Cerebellar nuclear complex (tissue), 1 donor: ENCODE measurements around the gene FAM131C.
"Not testable (repeated sequence)": the region's sequence is repeated elsewhere in the genome, so short reads cannot be mapped to it uniquely, and the experiment has no call there.

Source experiments
- DNase-seq, 2 experiments: peaks; one replicate each; lab custom pipeline; 2025; lab: John Stamatoyannopoulos, UW

FAM131C gene

DNA sequence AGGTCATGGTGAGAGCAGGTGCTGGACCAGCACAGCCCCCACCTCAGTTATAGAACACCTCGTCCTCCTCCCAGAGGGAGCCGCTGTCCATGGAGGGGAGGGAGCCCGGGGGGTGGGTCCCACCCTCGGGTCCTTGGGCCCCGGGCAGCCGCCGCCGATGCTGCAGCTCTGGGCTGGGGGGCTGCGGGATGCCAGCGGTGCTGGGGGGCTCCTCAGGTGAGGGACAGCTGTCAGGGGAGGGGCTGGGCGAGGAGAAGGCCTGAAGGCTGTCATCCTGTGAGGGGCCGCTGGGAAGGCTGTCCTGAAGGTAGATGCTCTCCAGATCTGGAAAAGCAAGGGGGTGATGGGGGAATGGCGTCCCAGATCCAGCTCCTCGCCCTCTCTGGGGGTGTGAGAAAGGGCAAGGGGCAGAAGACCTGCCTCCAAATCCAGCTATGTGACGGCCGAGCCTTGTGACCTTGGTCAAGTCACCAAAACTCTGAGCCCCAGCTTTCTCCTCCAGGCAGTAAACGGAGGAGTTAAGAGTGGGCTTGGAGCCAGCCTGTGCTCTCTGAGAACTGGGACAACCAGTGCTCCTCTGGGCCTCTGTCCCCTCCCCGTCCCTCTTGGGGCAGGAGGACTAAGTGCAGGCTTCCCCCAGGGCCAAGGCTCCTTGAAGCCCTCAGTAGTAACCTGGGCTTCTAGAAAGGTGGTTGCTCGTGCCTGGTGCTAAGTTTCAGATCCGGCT, 14.9 kb downstream of the FAM131C start:
- DNase-seq, result not testable (repeated sequence)

DNA sequence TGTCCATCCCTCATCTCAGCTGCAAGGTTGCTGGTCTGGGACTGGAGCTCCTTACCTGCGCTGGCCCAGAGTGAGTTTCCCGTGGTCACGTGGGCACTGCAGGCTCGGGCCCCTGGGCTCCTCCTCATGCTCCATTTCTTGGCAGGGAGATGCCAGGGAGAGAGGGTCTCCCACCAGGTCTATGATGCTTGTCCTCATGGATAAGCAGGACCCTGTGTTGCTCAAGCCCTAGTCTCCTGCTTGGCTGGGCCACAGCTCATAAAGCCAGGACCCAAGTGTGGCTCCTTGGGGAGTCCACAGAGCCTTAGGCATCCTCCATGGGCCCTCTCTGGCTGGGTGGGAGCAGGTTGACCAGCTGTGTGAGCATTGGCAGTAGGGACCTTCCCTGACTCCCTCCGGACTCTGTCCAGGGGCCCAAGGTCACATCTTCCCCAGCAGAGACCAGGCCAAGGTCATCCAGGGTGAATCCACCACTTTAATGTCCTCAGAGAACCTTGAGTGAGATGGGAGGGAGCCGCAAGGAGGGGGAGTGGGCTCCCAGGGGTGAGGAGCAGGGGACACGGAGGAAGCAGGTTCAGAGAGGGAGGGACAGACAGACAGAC, 16.0 kb downstream of the FAM131C start:
- DNase-seq, result not testable (repeated sequence)

DNA sequence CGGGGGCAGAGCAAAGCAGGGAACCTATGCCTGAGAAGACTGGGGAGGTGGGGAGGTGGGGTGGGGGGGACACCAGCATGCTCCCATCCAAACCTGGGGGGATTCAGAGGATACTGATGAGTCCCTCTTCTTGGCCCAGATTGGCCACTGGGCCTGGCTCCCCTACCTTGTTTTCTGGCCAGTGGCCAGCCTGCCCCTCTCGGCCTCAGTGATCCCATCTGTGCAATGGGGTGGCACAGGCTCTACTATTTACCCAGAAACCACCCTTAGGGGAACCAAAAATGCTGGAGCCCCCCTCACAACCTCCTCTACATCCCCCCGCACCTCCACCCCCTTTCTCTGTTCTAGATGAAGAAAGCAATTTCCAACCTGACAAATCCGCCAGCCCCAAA, 16.9 kb downstream of the FAM131C start:
- not testable (repeated sequence) for DNase-seq

DNA sequence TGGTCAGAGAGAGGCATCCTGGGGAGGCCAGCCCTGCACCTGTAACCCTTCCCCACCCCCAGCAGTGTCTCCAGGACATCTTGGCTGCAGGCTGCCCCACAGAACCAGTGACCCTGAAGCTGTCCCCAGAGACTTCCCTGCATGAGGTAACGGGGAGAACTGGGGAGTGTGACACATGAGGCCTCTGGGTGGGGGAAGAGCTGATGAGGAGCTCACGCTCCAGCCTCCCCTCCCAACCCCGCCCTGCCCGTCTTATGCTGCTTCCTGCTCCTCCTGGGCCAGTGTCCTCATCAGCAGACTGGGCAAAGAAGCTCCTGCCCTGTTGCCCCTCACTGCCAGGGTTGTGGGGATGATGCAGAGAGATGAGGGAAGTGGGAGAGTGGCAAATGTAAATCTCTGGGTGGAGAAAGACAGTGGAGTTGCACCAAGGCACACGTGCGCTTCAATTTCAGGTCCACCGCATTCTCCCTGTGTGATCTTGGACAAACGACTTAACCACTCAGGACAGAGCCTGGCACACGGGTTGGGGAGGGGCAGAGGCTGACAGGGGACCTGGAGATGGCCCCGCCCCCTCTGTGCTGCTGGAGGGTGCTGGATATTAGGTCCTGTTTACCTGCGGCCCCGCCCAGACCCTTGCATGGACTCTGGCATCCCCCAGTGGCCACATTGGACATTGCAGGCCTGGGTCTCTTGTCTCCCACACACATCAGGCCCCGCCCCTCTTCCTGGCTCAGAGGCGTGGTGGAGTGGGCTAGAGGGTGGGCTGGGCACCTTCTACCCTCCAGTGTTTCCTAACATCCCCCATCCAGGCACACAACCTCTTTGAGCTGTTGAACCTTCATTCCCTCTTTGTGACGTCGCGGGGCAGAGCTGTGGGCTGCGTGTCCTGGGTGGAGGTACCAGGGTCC, 17.6 kb downstream of the FAM131C start:
- DNase-seq, result peak; percentile 81 to 91

DNA sequence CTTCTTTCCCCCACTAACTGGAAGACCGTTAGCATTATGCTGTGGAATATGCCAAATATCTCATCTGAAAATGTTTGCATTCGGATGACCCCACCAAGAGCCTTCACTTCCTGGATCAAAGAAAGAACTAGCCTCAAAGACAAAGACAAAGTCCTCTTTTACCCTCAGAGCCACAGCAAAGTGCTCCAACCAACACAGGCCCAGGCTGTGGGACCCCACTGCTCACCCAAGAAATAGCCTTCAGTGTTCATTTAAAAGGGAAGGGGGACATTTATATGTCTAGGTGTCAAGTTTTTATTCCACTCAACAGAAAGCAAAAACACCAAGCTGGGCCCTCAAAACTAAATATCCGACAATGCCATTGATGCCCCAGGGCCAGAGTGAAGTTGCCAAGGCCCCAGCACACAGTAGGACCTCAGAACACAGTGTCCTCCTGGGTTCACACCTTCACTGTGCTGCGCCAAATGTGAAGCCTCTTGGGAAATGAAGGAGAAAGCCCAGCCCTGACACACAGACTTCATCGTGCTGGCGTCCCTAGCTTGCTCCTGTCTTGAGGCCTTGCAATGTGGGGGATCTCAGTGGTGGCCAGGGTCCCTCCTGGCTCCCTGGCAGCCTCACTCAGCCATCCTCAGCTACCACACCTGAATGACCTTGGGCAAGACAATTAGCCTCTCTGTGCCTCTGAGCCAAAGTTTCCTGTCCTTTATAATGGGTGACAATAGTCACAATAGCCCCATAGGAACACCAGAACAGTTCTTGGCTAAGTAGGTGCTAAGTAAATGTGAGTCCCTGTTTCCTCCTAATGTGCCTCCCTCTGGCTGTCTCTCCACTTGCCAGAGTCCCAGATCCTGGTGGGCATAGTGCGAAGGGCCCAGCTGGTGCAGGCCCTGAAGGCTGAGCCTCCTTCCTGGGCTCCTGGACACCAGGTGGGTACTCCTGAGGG, 18.6 kb downstream of the FAM131C start:
- no peak for DNase-seq

DNA sequence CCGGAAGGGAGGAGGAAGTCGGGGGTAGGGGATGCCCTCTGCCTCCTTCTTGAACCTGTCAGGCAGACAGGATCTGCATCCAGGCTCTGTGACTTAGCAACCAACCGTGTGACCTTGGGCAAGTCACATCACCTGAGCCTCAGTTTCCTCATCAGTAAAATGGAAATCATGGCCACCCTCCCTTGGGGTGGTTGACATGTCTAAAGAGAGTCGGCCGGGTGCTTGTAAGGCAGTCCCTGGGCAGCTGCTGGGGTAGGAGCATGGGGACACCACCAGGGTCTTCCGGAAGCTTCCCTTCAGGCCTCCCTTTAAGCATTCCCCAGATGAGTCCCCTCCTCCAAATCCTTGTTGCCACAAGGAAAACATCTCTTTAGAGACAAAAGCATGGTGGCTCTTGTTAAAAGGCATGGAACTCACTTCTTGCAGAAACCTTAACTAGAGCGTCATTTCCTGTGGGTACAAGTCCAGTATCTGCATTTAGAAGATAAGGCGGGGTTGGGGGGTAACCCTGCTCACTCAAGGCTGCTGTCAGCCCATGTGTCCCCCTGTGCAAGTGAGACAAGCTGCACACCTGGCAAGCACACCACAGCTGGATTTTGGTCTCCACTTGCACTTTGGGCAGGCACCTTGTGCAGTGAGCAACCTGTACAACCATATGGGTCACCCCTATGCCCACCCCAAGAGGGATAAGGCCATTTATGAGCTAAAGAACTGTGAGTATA, 19.5 kb downstream of the FAM131C start:
- no peak for DNase-seq

DNA sequence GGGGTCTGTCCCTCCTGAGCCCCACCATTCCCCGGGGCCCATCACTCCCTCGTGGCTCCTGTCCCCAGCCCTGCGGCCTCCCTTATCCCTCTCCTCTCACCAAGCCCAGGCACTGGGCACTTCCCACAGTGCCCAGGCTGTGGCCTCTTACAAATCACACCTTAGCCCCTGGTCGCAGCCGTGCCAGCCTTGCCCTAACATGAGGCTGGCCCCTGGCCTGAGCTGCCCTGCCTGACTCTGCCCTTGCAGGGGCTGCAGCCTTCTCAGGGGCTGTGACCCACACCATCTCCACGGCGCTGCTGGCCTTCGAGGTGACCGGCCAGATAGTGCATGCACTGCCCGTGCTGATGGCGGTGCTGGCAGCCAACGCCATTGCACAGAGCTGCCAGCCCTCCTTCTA, 21.5 kb downstream of the FAM131C start:
- not testable (repeated sequence) for DNase-seq

DNA sequence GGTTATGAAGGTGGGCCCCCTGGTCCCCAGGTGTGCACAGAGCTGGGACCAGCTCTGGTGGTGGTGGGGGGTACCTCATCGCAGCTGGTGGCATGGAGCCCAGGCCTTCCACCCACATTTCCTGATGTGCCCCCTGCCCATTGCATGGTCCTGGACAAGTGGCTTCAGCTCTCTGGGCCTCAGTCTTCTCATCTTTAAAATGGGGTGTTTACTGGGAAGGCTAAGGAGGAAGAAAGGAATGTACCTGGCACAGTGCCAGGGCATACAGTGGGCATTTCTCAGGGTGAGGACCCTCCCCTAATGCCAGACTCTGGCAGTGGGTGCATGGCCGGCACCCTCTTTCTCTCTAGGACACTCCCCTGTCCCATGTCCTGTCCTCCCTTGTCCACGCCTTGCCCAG, 22.4 kb downstream of the FAM131C start:
- DNase-seq, result no peak

DNA sequence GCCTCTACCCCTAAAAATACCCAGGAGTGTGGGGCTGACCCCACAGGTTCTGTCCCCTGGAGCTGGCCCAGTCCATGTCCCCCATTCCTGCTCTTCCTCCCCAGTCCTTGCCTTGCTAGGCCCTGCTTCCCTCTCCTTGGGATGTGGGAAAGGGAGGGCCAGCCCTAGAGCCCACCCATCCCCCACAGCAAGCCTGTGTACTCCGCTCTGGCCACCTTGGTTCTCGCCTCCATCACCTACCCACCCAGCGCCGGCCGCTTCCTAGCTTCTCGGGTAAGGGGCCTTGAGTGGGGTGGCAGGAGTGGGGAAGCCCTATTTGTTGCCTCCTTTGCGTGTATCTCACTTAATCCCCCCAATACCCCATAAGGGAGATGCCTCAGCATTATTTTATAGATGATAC, 23.1 kb downstream of the FAM131C start:
- DNase-seq, result no peak

DNA sequence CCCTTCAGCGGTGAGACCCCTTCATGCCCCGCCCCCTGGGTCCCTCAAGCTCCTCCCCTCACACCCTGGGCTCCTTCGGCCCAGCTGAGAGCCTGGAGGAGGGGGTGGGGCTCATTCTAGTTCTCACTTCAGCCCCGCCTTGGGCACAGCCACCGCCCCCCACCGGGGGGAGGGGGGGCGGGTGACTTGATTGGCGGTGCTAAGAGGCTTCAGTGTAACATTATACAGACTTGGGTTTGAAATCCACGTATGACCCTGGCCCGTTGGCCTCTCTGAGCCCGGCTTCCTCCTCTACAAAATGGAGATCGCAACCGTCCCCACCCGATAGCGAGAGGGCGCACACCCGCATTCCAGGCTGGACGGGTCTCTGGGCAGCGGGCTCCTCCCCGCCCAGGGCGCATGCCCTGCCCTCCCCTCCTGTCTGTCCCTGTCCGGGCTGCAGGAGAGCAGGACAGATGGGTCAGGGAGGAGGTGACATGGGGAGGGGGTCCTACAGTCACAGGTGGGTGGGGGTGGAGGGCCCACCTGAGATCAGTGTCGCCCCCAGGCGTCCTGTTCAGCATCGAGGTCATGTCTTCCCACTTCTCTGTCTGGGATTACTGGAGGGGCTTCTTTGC, 24.8 kb downstream of the FAM131C start:
- no peak for DNase-seq

DNA sequence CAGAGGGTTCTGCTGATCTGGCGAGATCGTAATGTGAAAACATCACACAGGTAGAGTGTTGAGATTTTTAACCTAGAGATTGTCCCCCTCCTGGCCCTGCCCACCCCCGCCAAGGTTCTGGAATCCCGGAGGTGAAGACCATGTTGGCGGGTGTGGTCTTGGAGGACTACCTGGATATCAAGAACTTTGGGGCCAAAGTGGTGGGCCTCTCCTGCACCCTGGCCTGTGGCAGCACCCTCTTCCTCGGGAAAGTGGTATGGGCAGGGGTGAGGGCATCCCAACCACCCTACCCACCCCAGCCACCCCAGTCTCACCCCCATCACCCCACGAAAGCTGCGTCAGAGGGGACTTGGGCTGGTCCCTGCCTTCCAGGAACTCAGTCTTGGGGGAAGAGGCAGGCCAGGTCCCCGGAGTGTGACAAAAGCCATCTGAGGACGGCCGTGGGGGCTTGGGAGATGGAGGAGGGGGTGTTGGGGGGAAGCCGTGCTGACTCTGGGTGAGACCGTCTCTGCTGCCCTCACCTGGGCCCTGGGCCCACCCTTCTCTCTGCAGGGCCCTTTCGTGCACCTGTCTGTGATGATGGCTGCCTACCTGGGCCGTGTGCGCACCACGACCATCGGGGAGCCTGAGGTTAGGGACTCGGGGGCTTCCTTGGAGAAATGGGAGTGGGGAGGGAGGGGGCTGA, 25.5 kb downstream of the FAM131C start:
- DNase-seq, result no peak

DNA sequence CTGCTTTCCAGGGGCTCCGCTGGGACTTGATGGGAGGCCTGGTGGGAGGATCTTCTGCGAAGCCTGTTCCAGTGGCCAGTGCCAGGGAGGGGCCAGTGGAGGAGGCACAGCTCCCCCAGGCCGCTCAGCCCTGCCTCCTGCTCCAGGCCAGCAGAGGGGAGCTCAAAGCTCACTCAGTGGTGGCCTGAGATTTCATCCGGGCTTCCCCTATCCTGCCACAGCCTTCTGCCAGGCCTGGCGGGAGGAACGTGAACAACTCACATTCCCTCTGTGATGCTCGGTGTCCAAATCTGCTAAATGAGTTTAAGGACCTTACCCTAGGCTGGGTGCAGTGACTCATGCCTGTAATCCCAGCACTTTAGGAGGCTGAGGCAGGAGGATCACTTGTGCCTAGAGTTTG, 26.6 kb downstream of the FAM131C start:
- no peak for DNase-seq

DNA sequence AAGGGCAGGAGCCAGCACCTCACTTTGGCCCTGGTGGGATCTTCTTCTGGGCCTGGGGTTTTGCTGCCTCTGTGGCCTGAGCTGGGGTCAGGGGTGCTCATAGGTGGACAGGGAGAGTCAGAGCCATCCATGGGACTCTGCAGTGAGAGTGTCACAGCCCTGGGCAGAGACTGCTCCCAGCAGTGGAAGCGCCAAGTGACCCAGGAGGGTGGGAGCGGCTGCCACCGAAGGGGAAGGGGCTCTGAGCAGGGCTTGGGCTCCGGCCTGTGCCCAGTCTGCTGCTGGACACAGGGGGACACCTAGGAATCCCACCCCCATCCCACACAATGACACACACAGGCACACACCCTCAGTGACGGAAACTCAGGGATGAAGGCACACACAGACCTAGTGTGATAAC, 29.5 kb downstream of the FAM131C start:
- no peak for DNase-seq

DNA sequence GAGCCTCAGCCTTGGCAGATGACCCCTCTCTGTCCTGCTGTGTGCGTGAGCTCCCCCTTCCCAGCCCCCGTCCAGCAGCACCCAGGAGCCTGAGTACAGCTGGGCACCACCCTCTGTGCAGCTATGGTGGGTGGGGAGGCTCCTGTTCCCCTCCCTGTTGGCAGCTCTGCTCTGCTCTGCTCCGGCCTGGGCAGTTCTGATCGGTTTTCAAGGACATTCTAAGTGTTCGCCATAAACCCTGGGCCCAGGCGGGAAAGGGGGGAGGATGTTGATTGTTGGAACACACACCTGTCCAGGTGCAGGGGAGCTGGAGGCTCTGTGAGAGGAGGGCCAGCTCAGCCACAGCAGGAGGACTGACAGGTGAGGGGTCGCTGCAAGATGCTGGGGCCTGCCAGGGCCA, 29.9 kb downstream of the FAM131C start, which contains the start of gene CLCNKB:
Gene CLCNKB (plus strand): TSS at position 262 of the 400 bp plus-strand sequence. CDS start 711 bp downstream, outside the sequence.
- no peak for DNase-seq

DNA sequence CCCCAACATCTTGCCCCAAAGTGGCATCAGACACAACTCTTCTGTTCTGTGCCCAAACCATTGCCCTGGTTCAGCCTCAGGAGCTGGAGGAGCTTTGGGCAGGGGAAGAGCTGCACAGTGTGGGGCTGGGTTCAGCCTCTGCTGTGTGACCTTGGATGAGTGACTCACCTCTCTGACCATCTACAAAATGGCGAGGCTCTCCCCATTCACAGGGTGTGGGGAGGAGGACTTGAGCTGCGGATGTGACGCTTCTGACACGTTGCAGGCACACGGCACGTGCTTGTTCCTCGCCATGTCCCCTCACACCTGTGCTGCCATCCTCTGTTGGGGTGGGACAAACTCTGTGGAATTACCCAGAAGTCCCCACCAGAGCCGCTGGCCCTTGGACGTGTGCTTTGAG, 30.8 kb downstream of the FAM131C start:
- DNase-seq, result not testable (repeated sequence)

DNA sequence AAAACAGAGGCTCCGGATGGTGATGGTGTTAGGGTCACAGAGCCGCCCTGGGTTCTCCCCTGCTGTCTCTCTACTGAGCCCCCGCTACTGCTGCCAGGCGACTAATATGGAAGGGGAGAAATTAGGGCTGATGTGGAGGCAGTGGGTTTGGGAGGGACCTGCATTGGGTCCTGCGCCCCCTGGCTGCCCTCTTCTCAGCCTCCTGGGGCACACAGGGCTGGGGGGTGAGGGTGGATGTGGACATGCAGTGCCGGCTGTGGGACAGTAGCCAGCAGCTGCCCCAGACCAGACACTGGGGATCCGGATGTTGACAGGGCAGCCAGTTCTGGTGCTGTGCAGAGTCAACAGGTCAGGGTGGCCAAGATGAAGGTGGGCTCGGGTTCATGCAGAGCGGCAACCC, 31.4 kb downstream of the FAM131C start:
- DNase-seq, result no peak

DNA sequence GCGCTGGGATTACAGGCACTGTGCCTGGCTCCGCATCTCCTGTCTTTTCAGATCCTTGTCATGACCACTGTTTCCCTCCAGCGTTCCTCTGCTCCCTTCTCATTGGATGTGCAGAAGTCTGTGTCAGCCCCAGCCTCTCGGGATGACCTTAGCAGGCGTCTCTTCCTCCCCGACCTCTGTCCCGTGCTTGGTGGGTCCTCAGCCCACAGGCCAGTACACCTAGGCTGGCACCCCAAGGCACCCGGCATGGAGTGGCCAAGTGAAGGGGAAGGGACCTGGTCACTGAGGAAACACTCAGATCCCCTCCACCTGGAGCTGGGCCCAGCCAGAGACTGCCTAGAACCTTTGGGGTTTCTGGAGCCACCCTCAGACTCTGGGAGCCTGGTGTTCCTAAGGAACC, 32.3 kb downstream of the FAM131C start:
- no peak for DNase-seq

DNA sequence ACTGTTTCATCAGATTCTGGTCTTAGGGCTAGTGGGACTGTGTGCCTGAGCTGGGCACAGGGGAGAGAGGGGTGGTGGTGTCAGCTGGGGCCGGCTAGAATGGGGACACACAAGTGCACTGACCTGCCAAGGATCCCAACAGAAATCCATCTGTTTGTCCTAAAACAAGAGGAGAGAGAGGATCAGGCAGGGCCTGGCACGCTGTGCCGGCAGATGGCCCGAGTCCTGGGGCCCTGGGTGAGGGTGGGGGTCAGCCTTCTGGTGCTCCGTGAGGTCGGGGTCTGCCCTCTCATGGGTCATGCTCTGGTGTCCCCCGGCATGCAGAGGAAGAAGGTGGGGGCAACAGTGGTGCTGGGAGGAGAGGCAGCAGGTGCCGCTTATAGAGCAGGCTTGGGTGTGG, 33.6 kb downstream of the FAM131C start:
- not testable (repeated sequence) for DNase-seq

DNA sequence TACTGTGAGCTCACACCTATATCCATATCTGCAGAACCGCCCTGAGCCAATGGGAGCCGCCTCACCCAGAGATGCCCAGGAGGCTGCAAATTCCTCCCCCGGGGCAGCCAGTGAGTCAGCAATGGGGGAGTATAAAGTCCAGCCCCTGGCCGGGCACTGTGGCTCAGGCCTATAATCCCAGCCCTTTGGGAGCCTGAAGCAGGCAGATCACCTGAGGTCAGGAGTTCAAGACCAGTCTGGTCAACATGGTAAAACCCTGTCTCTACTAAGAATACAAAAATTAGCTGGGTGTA, 34.9 kb downstream of the FAM131C start:
- DNase-seq, result no peak

DNA sequence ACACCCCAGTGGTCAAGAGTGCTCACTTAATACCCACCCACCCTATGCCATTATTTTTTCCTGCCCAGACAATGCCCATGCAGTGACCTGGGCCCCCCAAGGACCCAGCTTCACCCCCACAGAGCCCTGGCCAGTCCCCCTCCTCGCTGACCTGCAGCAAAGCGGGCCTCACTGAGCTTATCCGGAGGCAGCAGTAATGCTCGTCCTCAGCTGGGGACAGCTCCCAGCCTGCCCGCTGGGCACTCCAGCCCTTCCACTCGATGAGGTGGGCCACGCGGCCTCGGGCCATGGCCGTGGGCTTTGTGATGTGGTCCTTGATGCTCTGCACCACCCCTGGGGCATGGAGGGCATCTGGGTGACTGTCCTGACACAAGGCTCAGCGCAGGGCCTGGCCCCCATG, 37.0 kb downstream of the FAM131C start:
- not testable (repeated sequence) for DNase-seq
